ENCODE data around the gene RTN4R.
A peak's percentile ranks its signal among the peaks of the same experiment; 100 is the strongest.

Gene RTN4R

DNA sequence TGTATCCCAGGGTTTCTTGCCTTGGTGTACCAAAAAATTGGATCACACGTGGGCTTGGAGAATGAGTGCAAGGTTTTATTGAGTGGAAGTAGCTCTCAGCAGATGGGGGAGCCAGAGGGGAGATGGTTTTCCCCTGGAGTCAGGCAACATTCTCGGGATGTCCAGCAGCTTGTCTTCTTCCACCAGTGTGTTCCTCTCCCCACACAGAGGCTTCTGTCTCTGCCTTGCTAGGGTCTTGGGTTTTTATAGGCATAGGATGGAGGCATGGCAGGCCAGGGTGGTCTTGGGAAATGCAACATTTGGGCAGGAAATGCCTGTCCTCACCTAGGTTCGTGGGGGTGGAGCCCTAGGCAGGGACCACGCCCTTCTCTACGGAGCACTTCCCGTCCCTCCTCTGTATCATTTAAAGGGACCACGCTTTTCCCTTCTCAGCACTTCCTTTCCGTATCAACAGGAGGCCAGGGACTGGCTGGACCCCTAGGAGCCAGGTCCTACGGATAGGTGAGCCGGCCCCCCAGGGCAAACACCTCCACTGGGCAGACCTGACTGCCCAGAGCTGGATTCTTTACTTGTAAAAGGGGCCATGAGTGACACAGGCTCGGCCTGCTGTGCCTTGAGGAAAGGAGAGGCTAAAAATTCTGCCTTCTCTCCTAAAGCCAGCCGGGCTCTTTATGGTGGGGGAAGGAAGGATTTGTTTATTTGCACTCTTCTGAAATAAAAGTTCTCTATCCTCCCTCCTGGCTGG, 62.0 kb downstream of the RTN4R start (continued):
- TF ChIP-seq, protein P1, sequence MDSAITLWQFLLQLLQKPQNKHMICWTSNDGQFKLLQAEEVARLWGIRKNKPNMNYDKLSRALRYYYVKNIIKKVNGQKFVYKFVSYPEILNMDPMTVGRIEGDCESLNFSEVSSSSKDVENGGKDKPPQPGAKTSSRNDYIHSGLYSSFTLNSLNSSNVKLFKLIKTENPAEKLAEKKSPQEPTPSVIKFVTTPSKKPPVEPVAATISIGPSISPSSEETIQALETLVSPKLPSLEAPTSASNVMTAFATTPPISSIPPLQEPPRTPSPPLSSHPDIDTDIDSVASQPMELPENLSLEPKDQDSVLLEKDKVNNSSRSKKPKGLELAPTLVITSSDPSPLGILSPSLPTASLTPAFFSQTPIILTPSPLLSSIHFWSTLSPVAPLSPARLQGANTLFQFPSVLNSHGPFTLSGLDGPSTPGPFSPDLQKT (IDR thresholded peaks at IDR 0.05; ENCODE audit: borderline replicate concordance, low read depth, low read length) = no peak
- TF ChIP-seq ZNF654 (tag by site-specific recombination; IDR thresholded peaks at IDR 0.05; ENCODE audit: low read depth) (no peak), SCRT1 (tag by site-specific recombination; IDR thresholded peaks at IDR 0.05; ENCODE audit: borderline replicate concordance) (peak; percentile 82; the same call in 1 of the 2 replicates), ZNF660 (tag by site-specific recombination; IDR thresholded peaks at IDR 0.05) (no peak), ZNF324 (tag by site-specific recombination; IDR thresholded peaks at IDR 0.05) (no peak), ZNF530 (tag by site-specific recombination; IDR thresholded peaks at IDR 0.05; ENCODE audit: low read depth) (no peak), ZBTB20 (tag by site-specific recombination; IDR thresholded peaks at IDR 0.05) (no peak), MZF1 (tag by site-specific recombination; IDR thresholded peaks at IDR 0.05; ENCODE audit: borderline replicate concordance) (no peak), ZNF302 (tag by site-specific recombination; IDR thresholded peaks at IDR 0.05; ENCODE audit: low read depth) (no peak), BCL11B (tag by site-specific recombination; IDR thresholded peaks at IDR 0.05; ENCODE audit: low read depth) (no peak), ZBTB21 (tag by site-specific recombination; IDR thresholded peaks at IDR 0.05) (no peak), ZNF211 (tag by site-specific recombination; IDR thresholded peaks at IDR 0.05; ENCODE audit: low read depth) (no peak), ZNF23 (tag by site-specific recombination; IDR thresholded peaks at IDR 0.05; ENCODE audit: borderline replicate concordance) (no peak), IKZF3 (tag by site-specific recombination; IDR thresholded peaks at IDR 0.05) (0 out of 2 replicates have a peak, but pooled peaks have one; percentile 27), ZNF658 (tag by site-specific recombination; IDR thresholded peaks at IDR 0.05) (no peak), ZNF423 (tag by site-specific recombination; IDR thresholded peaks at IDR 0.05) (no peak), ZNF600 (tag by site-specific recombination; IDR thresholded peaks at IDR 0.05) (no peak), ZNF521 (tag by site-specific recombination; IDR thresholded peaks at IDR 0.05) (no peak), ZNF555 (tag by site-specific recombination; conservative IDR thresholded peaks at IDR 0.05) (no peak), ZNF155 (tag by site-specific recombination; IDR thresholded peaks at IDR 0.05) (no peak)
- TF ChIP-seq, protein P2, sequence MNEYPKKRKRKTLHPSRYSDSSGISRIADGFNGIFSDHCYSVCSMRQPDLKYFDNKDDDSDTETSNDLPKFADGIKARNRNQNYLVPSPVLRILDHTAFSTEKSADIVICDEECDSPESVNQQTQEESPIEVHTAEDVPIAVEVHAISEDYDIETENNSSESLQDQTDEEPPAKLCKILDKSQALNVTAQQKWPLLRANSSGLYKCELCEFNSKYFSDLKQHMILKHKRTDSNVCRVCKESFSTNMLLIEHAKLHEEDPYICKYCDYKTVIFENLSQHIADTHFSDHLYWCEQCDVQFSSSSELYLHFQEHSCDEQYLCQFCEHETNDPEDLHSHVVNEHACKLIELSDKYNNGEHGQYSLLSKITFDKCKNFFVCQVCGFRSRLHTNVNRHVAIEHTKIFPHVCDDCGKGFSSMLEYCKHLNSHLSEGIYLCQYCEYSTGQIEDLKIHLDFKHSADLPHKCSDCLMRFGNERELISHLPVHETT (tag by site-specific recombination; IDR thresholded peaks at IDR 0.05) = no peak
- TF ChIP-seq, protein P3, sequence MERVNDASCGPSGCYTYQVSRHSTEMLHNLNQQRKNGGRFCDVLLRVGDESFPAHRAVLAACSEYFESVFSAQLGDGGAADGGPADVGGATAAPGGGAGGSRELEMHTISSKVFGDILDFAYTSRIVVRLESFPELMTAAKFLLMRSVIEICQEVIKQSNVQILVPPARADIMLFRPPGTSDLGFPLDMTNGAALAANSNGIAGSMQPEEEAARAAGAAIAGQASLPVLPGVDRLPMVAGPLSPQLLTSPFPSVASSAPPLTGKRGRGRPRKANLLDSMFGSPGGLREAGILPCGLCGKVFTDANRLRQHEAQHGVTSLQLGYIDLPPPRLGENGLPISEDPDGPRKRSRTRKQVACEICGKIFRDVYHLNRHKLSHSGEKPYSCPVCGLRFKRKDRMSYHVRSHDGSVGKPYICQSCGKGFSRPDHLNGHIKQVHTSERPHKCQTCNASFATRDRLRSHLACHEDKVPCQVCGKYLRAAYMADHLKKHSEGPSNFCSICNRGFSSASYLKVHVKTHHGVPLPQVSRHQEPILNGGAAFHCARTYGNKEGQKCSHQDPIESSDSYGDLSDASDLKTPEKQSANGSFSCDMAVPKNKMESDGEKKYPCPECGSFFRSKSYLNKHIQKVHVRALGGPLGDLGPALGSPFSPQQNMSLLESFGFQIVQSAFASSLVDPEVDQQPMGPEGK (tag by site-specific recombination; IDR thresholded peaks at IDR 0.05) = 0 out of 2 replicates have a peak, but pooled peaks have one; percentile 4
- TF ChIP-seq, protein P4, sequence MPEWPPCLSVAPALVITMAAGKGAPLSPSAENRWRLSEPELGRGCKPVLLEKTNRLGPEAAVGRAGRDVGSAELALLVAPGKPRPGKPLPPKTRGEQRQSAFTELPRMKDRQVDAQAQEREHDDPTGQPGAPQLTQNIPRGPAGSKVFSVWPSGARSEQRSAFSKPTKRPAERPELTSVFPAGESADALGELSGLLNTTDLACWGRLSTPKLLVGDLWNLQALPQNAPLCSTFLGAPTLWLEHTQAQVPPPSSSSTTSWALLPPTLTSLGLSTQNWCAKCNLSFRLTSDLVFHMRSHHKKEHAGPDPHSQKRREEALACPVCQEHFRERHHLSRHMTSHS (tag by site-specific recombination; IDR thresholded peaks at IDR 0.05) = no peak
- TF ChIP-seq, protein P5, sequence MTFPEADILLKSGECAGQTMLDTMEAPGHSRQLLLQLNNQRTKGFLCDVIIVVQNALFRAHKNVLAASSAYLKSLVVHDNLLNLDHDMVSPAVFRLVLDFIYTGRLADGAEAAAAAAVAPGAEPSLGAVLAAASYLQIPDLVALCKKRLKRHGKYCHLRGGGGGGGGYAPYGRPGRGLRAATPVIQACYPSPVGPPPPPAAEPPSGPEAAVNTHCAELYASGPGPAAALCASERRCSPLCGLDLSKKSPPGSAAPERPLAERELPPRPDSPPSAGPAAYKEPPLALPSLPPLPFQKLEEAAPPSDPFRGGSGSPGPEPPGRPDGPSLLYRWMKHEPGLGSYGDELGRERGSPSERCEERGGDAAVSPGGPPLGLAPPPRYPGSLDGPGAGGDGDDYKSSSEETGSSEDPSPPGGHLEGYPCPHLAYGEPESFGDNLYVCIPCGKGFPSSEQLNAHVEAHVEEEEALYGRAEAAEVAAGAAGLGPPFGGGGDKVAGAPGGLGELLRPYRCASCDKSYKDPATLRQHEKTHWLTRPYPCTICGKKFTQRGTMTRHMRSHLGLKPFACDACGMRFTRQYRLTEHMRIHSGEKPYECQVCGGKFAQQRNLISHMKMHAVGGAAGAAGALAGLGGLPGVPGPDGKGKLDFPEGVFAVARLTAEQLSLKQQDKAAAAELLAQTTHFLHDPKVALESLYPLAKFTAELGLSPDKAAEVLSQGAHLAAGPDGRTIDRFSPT (tag by site-specific recombination; IDR thresholded peaks at IDR 0.05) = no peak
- TF ChIP-seq, protein P6, sequence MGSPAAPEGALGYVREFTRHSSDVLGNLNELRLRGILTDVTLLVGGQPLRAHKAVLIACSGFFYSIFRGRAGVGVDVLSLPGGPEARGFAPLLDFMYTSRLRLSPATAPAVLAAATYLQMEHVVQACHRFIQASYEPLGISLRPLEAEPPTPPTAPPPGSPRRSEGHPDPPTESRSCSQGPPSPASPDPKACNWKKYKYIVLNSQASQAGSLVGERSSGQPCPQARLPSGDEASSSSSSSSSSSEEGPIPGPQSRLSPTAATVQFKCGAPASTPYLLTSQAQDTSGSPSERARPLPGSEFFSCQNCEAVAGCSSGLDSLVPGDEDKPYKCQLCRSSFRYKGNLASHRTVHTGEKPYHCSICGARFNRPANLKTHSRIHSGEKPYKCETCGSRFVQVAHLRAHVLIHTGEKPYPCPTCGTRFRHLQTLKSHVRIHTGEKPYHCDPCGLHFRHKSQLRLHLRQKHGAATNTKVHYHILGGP (tag by site-specific recombination; IDR thresholded peaks at IDR 0.05) = no peak
- TF ChIP-seq, protein P7, sequence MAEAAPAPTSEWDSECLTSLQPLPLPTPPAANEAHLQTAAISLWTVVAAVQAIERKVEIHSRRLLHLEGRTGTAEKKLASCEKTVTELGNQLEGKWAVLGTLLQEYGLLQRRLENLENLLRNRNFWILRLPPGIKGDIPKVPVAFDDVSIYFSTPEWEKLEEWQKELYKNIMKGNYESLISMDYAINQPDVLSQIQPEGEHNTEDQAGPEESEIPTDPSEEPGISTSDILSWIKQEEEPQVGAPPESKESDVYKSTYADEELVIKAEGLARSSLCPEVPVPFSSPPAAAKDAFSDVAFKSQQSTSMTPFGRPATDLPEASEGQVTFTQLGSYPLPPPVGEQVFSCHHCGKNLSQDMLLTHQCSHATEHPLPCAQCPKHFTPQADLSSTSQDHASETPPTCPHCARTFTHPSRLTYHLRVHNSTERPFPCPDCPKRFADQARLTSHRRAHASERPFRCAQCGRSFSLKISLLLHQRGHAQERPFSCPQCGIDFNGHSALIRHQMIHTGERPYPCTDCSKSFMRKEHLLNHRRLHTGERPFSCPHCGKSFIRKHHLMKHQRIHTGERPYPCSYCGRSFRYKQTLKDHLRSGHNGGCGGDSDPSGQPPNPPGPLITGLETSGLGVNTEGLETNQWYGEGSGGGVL (tag by site-specific recombination; IDR thresholded peaks at IDR 0.05) = no peak
- TF ChIP-seq, protein P8, sequence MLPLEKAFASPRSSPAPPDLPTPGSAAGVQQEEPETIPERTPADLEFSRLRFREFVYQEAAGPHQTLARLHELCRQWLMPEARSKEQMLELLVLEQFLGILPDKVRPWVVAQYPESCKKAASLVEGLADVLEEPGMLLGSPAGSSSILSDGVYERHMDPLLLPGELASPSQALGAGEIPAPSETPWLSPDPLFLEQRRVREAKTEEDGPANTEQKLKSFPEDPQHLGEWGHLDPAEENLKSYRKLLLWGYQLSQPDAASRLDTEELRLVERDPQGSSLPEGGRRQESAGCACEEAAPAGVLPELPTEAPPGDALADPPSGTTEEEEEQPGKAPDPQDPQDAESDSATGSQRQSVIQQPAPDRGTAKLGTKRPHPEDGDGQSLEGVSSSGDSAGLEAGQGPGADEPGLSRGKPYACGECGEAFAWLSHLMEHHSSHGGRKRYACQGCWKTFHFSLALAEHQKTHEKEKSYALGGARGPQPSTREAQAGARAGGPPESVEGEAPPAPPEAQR (tag by site-specific recombination; IDR thresholded peaks at IDR 0.05) = no peak

All from HEK293 (cell line).